ENCODE measurements around the gene ENDOV.
A peak's percentile ranks its signal among the peaks of the same experiment; 100 is the strongest.

Gene ENDOV

GRCh38 chr17:80414803-80415625 lies at the start of gene ENDOV:
Gene ENDOV, plus strand, starts transcription at chr17:80415167. Its CDS starts 28 bp downstream, at chr17:80415195.
- peak; percentile 86 for DNase-seq

GRCh38 chr17:80365983-80366382 lies 49.0 kb upstream of the ENDOV start:
- no peak for DNase-seq

GRCh38 chr17:80367503-80367902 lies 47.5 kb upstream of the ENDOV start:
- DNase-seq = no peak

- no peak for DNase-seq
Measured at GRCh38 chr17:80371196-80371595, 43.8 kb upstream of the ENDOV start.

GRCh38 chr17:80372456-80372855 lies 42.5 kb upstream of the ENDOV start:
- no peak for DNase-seq

GRCh38 chr17:80372922-80373570 lies 41.9 kb upstream of the ENDOV start:
- DNase-seq = no peak

GRCh38 chr17:80374039-80374731 lies 40.8 kb upstream of the ENDOV start:
- no peak for DNase-seq

- no peak for DNase-seq
Measured at GRCh38 chr17:80374732-80375585, 40.0 kb upstream of the ENDOV start.

GRCh38 chr17:80376531-80376930 lies 38.4 kb upstream of the ENDOV start:
- DNase-seq = no peak

- no peak for DNase-seq
Measured at GRCh38 chr17:80377798-80378197, 37.2 kb upstream of the ENDOV start.

- no peak for DNase-seq
Measured at GRCh38 chr17:80379348-80379747, 35.6 kb upstream of the ENDOV start.

GRCh38 chr17:80380068-80380467 lies 34.9 kb upstream of the ENDOV start:
- DNase-seq = no peak

- DNase-seq = no peak
Measured at GRCh38 chr17:80380555-80381002, 34.4 kb upstream of the ENDOV start.

- DNase-seq = no peak
Measured at GRCh38 chr17:80381416-80381923, 33.5 kb upstream of the ENDOV start.

GRCh38 chr17:80382446-80382845 lies 32.5 kb upstream of the ENDOV start:
- no peak for DNase-seq

- DNase-seq = no peak
Measured at GRCh38 chr17:80382956-80383355, 32.0 kb upstream of the ENDOV start.

- DNase-seq = no peak
Measured at GRCh38 chr17:80384078-80384960, 30.6 kb upstream of the ENDOV start.

GRCh38 chr17:80385046-80385445 lies 29.9 kb upstream of the ENDOV start:
- DNase-seq = no peak

- no peak for DNase-seq
Measured at GRCh38 chr17:80386341-80386740, 28.6 kb upstream of the ENDOV start.

- no peak for DNase-seq
Measured at GRCh38 chr17:80387071-80387470, 27.9 kb upstream of the ENDOV start.

GRCh38 chr17:80388175-80388574 lies 26.8 kb upstream of the ENDOV start:
- no peak for DNase-seq
